Dermis microvascular lymphatic vessel endothelial cell (primary cell): ENCODE measurements around the gene UBE2H. TPM values are rescaled to one million over a fixed set of nuclear protein-coding genes. Genes with fewer than 3 reads are reported as not detected.
"Not testable (repeated sequence)": the region's sequence is repeated elsewhere in the genome, so short reads cannot be mapped to it uniquely, and the experiment has no call there.

ENCODE experiments used
- DNase-seq, 2 donors: peaks; one replicate each; pipeline versions ENCODE4 v3.0.0 to v3.0.0-alpha.2; 2010; ENCODE audit warnings: low read depth in 2 of 2
- total RNA-seq: library from RNA; depleted of rRNA; stranded (reverse); fragments of >200 nt; gene quantifications from 2 replicates; pipeline ENCODE4 v1.2.1, GENCODE V29; 2014

The UBE2H gene
- total RNA-seq, 1 donor from 2014 or later, result 45.6 TPM

- DNase-seq, result peak in 1 of 2 donors; percentile 54
These were observed 108.6 kb downstream of the UBE2H start for GRCh38 chr7:129843978-129844840.

GRCh38 chr7:129843365-129843898, 109.3 kb downstream of the UBE2H start:
- DNase-seq, result no peak

- DNase-seq, result no peak
These were observed 111.3 kb downstream of the UBE2H start for GRCh38 chr7:129841465-129841864.

- no peak for DNase-seq
These were observed 112.0 kb downstream of the UBE2H start for GRCh38 chr7:129840757-129841156.

GRCh38 chr7:129836983-129837382, 115.8 kb downstream of the UBE2H start:
- no peak for DNase-seq

GRCh38 chr7:129835569-129835968, 117.2 kb downstream of the UBE2H start:
- DNase-seq, result no peak

- DNase-seq, result not testable (repeated sequence)
These were observed 119.4 kb downstream of the UBE2H start for GRCh38 chr7:129833353-129833752.

- no peak for DNase-seq
These were observed 120.0 kb downstream of the UBE2H start for GRCh38 chr7:129832701-129833227.

GRCh38 chr7:129832282-129832681, 120.5 kb downstream of the UBE2H start:
- DNase-seq, result no peak

GRCh38 chr7:129831424-129832058, 121.2 kb downstream of the UBE2H start:
- DNase-seq, result peak in 1 of 2 donors; percentile 31

GRCh38 chr7:129830949-129831348, 121.8 kb downstream of the UBE2H start:
- no peak for DNase-seq

GRCh38 chr7:129829737-129830631, 122.8 kb downstream of the UBE2H start:
- peak in 1 of 2 donors; percentile 81 for DNase-seq

GRCh38 chr7:129828989-129829736, 123.6 kb downstream of the UBE2H start:
- no peak for DNase-seq

GRCh38 chr7:129828078-129828762, 124.5 kb downstream of the UBE2H start:
- no peak for DNase-seq

- DNase-seq, result no peak
These were observed 125.2 kb downstream of the UBE2H start for GRCh38 chr7:129827467-129827990.

- DNase-seq, result not testable (repeated sequence)
These were observed 125.9 kb downstream of the UBE2H start for GRCh38 chr7:129826895-129827294.

- peak; percentile 18 to 69 for DNase-seq
These were observed 127.4 kb downstream of the UBE2H start for GRCh38 chr7:129825209-129825970.

- DNase-seq, result peak in 1 of 2 donors; percentile 30
These were observed 128.2 kb downstream of the UBE2H start for GRCh38 chr7:129824291-129825208.
